Measurements from ENCODE around the gene SLC23A2.

GRCh38 chr20:4819901-4820300, 181.4 kb downstream of the SLC23A2 start:
- TF ChIP-seq CTCF (conservative IDR thresholded peaks at IDR 0.05) (no peak), EZH2 (IDR thresholded peaks at IDR 0.05; ENCODE audit: low read depth) (no peak)

Data from PC-9 (cell line).